ENCODE results near the gene PLXNC1.
A peak's percentile ranks its signal among the peaks of the same experiment; 100 is the strongest.

PLXNC1 gene

GRCh38 chr12:94135896-94136295 lies 12.5 kb upstream of the PLXNC1 start:
- DNase-seq = no peak

- no peak for DNase-seq
Observed at GRCh38 chr12:94139816-94140215, 8.6 kb upstream of the PLXNC1 start.

- peak; percentile 30 to 58 for DNase-seq
Observed at GRCh38 chr12:94140556-94140955, 7.8 kb upstream of the PLXNC1 start.

GRCh38 chr12:94141004-94141764 lies 7.2 kb upstream of the PLXNC1 start:
- DNase-seq = no peak

- no peak for DNase-seq
Observed at GRCh38 chr12:94141892-94142291, 6.5 kb upstream of the PLXNC1 start.

GRCh38 chr12:94143438-94143837 lies 4.9 kb upstream of the PLXNC1 start:
- no peak for DNase-seq

GRCh38 chr12:94143951-94144350 lies 4.4 kb upstream of the PLXNC1 start:
- DNase-seq = no peak

- DNase-seq = no peak
Observed at GRCh38 chr12:94144781-94145180, 3.6 kb upstream of the PLXNC1 start.

GRCh38 chr12:94145191-94145983 lies 3.0 kb upstream of the PLXNC1 start:
- no peak for DNase-seq

- no peak for DNase-seq
Observed at GRCh38 chr12:94146166-94146936, 2.0 kb upstream of the PLXNC1 start.

GRCh38 chr12:94147387-94147990 lies 888 bp upstream of the PLXNC1 start:
- no peak for DNase-seq

- DNase-seq = no peak
Observed at GRCh38 chr12:94148739-94149118, 352 bp downstream of the PLXNC1 start.

GRCh38 chr12:94149119-94149780 lies 873 bp downstream of the PLXNC1 start:
- peak; percentile 27 to 42 for DNase-seq

GRCh38 chr12:94149781-94150239 lies 1.4 kb downstream of the PLXNC1 start:
- peak in 1 of 2 experiments; percentile 18 for DNase-seq

GRCh38 chr12:94150240-94151121 lies 2.1 kb downstream of the PLXNC1 start:
- peak; percentile 18 to 27 for DNase-seq

GRCh38 chr12:94151582-94151981 lies 3.2 kb downstream of the PLXNC1 start:
- DNase-seq = no peak

- no peak for DNase-seq
Observed at GRCh38 chr12:94152292-94153078, 4.1 kb downstream of the PLXNC1 start.

GRCh38 chr12:94157181-94157580 lies 8.8 kb downstream of the PLXNC1 start:
- no peak for DNase-seq

GRCh38 chr12:94157981-94158411 lies 9.6 kb downstream of the PLXNC1 start:
- no peak for DNase-seq

- DNase-seq = no peak
Observed at GRCh38 chr12:94158666-94159065, 10.3 kb downstream of the PLXNC1 start.
